ENCODE results near the gene CAPN5.

Gene CAPN5

DNA sequence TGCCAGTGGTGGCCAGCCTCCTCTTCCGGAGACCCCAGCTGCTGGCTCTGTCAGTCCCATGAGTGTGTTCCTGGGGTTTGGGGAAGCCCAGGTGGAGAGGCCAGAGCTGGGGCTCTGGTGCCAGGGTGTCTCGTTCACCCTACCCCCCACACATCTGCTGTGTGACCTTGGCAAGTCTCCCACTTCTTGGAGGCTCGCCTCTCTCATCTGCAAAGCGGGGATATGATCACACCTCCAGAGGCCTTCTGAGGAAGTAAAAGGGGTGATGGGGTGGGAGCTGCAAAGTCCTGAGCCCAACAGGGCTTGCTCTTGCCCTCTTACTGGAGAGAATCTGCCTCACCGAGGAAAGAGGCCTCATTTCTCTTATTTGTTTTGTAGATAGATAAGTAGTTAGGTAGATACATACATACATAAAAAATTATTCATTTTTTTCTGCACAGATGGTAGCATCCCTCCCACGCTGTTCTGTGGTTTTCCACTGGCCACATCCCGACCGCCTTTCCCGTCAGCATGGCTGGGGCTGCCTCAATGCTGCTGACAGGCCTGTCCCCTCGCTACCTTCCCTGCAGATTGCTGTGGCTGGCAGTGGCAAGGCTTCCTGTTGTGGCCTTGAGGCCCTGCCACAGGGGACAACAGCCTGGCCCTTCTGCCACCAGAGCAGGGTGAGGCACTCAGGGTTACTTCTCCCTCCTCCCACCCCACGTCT, 85.2 kb downstream of the CAPN5 start:
- no peak for DNase-seq (ENCODE audit: low spot score)

DNA sequence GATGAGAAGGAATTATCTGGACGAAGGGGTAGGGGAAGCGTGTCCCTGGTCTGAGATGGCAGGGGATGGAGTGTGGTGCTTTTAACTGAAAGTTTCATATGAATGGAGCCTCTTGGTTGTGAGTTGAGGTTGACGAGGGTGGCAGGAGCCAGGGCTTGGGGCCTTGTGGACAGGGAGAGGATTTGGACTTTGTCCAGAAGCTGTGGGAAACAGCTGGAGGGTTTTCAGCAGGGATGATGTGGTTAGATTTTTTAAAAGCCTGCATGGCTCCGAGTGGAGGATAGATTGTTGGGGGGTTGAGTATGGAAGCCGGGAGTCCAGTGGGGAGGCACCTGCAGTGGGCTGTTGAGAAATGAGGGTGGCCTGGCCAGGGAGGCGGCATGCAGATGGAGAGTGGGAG, 86.1 kb downstream of the CAPN5 start:
- no peak for DNase-seq (ENCODE audit: low spot score)

DNA sequence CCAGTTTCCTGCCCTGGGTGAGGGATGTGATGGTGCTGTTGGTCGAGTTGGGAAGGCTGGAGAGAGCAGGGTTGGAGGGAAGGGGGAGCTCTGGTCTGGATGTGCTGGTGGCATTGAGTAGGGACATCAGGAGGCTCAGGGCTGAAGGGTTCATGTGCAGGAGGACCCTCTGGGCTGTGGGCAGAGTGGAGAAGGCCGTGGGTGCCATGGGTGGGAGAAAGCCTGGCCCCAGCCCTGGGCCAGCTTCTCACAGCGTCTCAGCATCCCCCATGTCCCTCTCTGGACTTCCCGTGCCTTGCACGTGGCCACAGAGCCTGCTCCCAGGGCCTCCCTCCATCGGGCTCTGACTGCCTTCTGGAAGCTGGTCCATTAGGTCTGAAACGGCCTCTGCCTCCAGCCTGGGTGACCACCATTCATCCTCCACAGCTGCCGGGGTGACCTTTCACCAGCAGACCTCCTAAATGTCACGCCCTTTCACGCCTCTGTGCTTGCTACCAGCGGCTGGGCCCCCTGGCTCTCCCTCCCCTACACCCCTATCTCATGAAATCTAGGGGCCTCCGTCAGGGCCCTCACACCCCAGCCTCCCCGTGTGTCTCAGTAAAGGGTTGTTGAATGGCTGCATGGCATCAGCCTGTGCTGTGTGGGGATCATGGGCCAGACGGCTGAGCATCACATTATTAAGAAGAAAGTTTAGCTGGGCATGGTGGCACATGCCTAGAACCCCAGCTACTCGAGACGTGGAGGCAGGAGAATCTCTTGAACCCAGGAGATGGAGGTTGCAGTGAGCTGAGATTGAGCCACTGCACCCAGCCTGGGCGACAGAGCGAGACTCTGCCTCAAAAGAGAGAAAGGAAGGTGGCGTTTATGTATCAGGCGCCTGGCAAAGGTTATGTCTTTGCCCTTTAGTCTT, 86.8 kb downstream of the CAPN5 start:
- no peak for DNase-seq (ENCODE audit: low spot score)

DNA sequence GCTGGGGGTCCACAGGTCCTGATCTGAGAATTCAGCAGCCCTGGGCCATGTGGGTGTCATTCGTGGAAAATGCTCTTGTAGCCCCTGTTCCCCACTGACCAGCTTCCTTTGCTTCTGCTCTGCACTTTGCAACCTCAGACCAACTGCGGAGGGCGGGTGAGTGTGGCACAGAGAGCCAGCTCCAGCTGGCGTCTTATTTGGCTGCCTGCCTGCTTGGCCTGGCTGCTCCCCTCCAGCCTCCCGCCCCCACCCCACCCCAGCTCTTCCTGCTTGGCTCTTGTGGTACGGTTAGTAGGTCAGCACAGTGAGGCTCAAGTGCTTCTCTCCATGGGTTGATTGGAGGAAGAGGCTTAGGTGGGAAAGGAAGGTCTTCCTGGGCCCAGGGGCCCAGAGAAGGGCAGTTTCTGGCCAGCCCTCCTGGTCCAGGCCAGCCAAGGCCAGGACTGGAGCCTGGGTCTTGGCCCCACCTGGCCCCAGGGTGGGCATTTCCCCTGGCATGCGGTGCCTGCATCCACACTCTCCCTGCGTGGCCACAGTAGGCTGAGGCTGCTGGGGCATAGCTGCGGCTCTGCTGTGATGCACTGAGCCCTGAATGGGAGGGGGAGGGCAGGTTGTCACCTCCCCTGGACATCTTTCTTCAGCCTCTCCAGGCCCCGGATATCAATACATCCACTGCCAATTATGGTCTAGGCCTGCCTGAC, 87.8 kb downstream of the CAPN5 start:
- DNase-seq (ENCODE audit: low spot score): no peak

DNA sequence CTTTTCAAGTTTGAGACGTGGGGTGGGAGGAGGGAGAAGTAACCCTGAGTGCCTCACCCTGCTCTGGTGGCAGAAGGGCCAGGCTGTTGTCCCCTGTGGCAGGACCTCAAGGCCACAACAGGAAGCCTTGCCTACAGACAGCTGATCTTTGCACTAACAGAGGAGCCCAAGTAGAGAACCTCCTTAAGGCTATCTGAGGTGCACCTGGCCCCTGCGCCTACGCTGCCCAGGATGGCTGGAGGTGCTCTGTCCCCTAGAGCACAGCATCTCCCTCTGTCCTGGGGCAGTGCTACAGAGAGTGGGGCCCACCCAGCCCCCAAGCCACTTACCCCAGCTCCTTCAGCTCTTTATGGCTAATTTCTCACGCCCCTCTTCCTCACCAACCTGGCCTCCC, 88.3 kb downstream of the CAPN5 start:
- no peak for DNase-seq (ENCODE audit: low spot score)

DNA sequence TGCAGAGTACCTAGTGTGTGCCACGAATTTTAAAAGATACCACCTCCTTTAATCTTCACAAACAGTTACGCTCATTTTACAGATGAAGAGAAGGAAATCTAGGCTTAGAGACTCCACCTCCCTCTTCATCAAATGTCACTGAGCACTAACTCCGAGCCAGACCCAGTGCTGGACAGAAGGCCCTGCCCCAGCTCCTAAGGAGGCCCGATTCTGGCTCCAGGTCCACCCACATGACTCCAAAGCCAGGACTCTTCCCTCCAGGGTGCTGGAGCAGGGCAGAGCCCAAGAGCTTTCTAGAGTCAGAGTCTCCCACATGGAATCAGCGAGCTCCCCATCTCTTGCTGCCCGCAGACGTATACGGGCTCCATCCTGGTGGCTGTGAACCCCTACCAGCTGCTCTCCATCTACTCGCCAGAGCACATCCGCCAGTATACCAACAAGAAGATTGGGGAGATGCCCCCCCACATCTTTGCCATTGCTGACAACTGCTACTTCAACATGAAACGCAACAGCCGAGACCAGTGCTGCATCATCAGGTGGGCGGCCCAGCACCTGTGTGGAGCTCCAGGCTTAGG, 88.9 kb downstream of the CAPN5 start:
- no peak for DNase-seq (ENCODE audit: low spot score)

DNA sequence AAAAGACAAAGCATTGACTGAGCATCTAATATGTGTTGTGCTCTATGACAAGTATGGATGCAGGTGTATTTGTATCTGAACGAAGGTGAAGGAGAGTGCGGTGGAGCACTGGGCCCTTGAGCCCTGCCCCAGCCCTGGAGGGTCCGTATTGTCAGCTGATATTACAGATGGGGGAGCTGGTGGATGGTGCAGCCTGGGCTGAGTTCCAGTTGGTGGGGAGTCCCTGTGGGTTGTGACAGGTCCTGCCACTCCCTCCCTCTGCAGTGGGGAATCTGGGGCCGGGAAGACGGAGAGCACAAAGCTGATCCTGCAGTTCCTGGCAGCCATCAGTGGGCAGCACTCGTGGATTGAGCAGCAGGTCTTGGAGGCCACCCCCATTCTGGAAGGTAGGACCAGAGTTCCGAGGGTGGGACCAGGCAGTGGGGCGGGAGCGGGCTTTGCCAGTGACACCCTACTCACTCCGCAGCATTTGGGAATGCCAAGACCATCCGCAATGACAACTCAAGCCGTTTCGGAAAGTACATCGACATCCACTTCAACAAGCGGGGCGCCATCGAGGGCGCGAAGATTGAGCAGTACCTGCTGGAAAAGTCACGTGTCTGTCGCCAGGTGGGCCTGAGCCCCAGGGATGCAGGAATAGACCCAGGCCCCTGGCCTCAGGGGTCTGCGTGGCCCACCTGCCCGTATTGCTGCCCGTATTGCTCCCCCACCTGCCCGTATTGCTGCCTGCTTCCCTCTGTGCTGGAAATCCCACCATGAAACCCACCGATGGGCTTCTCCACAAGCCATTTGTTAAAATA, 89.8 kb downstream of the CAPN5 start:
- DNase-seq (ENCODE audit: low spot score): no peak

DNA sequence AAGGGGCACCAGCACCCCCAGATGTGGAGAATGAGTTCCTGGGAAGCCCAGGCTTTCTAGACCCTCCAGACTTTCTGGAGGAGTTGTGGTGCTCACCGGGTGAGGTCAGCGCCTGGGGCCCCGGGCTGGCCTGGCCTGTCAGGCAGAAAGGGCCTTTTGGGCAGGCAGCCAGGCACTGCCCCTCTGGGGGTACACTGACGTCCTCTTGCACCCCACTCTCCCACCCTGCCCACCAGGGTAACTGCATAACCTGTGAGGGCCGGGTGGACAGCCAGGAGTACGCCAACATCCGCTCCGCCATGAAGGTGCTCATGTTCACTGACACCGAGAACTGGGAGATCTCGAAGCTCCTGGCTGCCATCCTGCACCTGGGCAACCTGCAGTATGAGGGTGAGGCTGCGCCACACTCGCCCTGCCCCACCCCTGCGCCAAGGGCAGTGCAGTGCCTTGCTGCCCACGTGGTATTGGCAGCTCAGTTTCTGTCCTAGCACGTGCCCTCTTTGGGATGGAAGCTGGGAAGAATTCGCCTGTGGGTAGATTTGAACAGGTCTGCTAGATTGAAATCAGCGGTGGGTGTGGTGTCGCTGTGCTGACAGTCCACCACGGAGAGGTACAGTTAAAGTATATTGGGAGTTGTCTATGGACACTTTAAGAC, 91.4 kb downstream of the CAPN5 start:
- DNase-seq (ENCODE audit: low spot score): no peak

DNA sequence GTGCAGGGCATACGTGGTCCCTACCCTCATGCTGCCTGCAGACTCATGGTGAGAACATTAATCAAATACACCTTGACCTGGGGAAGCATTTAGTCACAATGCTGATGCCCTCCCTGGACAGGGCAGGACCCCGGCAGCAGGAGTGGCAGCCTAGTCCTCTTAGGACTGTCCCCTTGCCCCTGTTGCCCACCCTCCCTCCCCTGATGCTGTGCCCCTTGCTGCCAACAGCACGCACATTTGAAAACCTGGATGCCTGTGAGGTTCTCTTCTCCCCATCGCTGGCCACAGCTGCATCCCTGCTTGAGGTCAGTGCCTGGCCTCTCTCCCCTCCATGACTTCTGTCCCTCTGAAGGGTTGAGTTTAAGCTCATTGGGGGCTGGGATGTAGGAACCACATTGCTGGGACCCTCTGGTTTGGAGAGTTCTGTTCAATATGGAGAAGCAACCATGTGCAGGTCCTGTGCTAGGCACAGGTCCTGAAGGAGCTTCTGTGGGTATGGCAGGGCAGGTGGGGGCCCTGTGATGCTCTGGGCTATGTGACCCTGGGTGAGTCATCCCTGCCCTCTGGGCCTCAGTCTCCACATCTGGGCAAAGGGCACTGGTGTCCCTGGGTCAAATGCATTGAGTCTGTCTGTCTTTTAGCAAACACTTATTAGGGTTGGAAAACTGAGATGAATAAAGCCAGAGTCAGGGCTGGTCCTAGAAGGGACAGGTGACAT, 92.6 kb downstream of the CAPN5 start:
- DNase-seq (ENCODE audit: low spot score): no peak

DNA sequence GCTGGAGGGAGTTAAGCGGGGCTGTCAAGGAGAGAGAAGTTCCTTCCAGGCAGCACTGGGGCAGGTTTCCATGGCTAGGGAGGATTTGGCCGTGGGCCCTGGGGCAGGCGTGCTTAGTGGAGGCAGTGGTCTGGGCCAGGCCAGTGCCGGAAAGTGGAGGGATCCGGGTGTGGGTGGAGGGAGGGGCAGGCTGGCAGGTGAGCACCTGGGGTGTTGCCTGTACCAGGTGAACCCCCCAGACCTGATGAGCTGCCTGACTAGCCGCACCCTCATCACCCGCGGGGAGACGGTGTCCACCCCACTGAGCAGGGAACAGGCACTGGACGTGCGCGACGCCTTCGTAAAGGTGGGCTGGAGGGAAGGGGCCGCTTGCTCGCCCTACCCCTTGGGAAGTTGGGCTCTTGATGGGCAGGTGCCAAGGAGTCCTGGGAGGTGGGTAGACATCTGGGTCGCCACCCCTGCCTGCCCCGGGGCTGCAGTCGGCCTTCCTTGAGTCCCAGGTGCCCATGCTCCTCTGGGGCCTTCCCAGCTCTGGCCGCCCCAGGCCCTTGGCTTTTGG, 93.2 kb downstream of the CAPN5 start:
- DNase-seq (ENCODE audit: low spot score): no peak

DNA sequence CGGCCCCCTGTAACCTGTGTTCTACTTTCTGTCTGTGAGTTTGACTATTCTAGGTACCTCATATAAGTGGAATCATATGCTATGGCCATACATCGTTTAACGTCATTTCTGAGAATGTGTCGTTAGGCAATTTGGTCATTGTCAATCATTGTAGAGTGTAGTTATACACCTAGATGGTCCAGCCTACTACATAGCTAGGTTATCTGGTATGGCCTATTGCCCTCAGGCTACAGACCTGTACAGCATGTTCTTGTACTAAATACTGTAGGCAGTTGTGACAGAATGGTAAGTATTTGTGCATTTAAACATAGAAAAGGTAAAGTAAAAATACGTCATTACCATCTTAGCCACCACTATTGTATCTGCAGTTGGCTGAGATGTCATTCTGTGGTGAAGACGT, 96.5 kb downstream of the CAPN5 start:
- DNase-seq (ENCODE audit: low spot score): no peak

DNA sequence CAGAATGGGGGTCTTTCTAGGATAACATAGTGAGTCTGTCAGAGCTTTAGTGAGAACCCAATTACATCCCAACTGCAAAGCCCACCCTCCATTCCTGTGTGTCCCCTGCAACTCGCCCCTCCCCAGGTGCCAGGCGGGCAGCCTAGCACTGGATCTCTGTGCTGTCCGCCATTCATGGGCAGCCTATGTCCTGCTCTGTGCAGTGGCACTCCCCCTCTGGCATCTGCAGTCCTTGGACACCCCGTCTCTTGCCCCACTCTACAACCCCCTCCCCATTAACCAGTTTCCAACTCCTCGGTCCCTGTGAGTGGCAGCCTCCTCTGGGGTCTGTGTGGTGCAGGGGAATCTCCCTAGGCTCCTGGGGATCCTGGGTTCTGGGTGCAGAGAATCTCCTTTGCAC, 98.3 kb downstream of the CAPN5 start:
- DNase-seq (ENCODE audit: low spot score): no peak

DNA sequence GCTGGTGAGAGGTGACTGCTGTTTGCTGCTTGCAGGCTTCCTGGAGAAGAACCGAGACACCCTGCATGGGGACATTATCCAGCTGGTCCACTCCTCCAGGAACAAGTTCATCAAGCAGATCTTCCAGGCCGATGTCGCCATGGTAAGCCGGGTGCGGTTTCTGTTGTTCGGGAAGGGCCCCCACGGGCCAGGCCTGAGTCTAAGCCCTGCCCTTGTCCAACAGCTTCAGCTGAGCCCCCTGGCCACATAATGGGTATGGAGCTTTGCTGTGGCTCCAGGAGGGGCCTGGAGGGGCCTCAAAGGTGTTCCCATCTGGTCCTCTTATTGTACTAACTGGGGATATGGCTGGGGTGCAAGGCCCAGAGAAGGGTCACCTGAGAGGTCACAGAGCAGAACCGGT, 99.2 kb downstream of the CAPN5 start:
- no peak for DNase-seq (ENCODE audit: low spot score)

DNA sequence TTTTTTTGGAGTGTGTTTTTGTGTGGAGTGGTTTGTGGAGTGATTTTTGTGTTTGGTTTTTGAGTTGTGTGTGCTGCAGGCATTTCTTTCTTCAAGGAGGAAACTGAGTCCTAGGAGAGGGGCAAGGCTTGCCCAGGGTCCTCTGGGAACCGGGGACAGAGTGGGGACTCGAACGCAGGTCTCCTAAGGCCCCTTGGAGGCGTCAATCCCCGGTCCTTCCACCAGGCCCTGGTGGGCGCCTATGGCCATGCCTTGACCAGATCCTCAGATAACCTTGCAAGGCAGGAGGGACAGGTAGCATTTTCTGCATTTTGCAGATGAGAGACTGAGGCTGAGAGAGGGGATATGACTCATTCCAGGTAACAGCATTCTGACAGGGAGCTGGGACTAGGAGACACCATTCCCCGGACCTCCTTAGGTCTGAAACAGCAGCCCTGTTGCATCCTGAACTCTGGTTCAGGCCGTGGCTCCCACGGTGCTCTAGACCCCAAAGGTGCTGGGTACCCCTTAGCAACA, 100.4 kb downstream of the CAPN5 start:
- DNase-seq (ENCODE audit: low spot score): no peak

DNA sequence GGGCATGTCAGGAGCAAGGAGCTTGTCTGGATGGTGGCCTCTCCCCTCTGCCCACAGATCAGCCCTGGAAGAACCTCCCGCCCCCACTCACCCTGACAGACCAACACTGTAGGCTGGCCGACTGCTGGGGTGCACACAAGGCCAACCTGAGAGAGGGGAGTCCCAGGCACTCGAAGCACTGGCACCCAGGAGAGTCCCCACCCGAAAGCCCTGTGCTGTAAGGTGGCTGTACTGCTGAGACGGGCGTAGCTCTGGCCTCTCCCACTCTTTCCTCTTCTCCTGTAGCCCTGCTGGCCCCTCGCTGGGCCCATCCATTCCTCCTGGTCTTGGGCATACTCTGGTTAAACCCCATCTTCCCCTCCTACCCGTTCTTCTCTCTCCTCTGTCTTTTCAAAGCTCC, 101.0 kb downstream of the CAPN5 start:
- no peak for DNase-seq (ENCODE audit: low spot score)

DNA sequence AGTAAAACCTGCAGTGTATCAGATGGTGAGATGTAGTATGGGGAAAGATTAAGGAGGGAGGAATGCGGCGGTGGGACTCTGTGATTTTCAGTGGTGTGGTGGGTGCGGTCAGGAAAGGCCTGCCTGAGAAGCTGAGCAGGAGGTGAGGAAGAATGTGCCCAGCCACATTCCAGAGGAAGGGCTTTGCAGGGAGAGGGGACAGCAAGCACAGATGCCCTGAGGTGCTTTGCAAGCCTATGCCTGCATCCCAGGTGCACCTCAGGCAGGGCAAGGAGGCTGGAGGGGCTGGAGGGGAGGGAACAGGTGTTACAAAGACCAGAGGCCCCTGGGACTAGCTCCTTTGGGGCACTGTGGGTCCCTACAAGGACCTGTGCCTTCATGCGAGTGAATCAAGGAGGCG, 103.3 kb downstream of the CAPN5 start:
- no peak for DNase-seq (ENCODE audit: low spot score)

DNA sequence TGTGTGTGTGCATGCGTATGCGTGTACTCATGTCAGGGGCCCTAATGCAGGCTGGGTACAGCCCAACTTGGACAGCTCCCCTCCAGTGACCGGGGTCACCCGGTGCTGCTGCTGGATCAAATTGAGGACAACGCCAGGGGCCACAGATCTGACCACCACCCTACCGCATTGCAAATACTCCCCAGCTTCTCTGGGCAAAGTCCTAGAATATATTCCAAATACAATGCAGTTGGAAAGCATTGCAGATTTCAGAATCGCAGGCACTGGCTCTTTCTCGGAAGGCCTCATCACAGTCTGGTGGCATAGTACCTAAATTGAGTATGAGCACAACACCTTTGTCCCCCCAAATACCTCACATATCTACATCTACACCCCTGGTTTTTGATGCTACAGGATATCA, 104.5 kb downstream of the CAPN5 start:
- no peak for DNase-seq (ENCODE audit: low spot score)

DNA sequence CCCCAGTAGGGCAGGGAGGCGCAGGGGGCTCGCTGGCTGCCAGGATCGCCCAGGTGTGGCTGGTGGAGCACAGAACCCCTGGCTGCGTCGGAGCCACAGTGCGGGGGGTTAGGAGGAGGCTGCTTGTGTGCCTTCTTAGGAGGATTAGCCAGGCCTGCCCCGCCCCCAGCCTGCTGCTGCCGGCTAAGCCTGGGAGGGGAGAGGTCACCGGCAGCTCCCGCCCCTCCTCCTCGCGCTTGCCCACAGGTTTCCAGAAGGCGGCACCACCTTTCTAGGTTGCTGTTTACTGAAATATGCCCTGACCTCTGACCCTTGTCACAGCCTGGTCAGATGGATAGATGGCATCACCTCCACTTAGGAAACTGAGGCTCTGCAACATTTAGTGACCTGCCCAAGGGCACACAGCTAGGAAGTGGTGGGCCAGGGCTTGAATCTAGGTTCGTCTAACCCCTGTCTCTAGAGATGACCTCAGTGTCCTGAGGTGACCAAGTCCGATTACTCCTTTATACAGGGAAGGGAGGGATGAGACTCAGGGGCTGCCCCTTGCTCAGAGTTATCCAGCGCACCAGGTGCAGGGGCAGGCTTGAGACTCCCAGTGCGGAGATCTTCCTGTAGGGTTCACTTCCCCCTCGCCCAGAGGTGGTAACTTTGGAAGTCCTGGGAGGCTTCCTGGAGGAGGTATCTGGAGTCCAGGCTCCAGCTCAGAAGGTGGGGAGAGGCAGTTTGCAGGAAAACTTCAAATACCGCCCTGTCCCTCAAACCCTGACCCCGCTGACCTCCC, 105.3 kb downstream of the CAPN5 start:
- no peak for DNase-seq (ENCODE audit: low spot score)

DNA sequence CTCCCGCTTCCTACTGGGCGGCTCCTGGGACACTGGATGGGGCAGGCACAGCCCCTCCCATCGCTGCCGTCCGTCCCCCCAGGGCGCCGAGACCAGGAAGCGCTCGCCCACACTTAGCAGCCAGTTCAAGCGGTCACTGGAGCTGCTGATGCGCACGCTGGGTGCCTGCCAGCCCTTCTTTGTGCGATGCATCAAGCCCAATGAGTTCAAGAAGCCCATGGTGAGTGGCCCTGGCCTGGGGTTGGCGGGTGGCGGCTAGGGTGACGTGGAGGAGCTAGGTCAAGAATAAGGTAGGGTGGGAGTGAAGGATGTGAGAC, 105.9 kb downstream of the CAPN5 start:
- DNase-seq (ENCODE audit: low spot score): no peak
